Epithelial cell of esophagus (primary cell): Measurements from ENCODE around the gene S100A14.
"Not testable (repeated sequence)": the region's sequence is repeated elsewhere in the genome, so short reads cannot be mapped to it uniquely, and the experiment has no call there.

Source experiments
- DNase-seq: peaks from one replicate; pipeline ENCODE4 v3.0.0; 2010; ENCODE audit warnings: low read depth
- H3K4me3 ChIP-seq: 2 replicates; pipeline ENCODE4 v1.5.1; 2011; ENCODE audit warnings: mild to moderate bottlenecking, low read length, control low read depth
- CTCF ChIP-seq: IDR thresholded peaks from 2 replicates; pipeline ENCODE4 v1.5.1; 2011; ENCODE audit warnings: low read depth, mild to moderate bottlenecking, low read length, control low read depth, inconsistent platforms; ENCODE audit not compliant: insufficient read depth; ENCODE audit errors: missing control alignments

Gene S100A14

GRCh38 chr1:153588482-153588881, 27.6 kb downstream of the S100A14 start:
- no peak for TF ChIP-seq CTCF
- no peak overlapping the region for H3K4me3 ChIP-seq
- DNase-seq: no peak

GRCh38 chr1:153588033-153588432, 28.1 kb downstream of the S100A14 start:
- DNase-seq, H3K4me3 ChIP-seq: not testable (repeated sequence)

GRCh38 chr1:153587314-153587713, 28.8 kb downstream of the S100A14 start:
- H3K4me3 ChIP-seq: no peak overlapping the region
- TF ChIP-seq CTCF: no peak
- no peak for DNase-seq

- DNase-seq: no peak
- no peak for TF ChIP-seq CTCF
- no peak overlapping the region for H3K4me3 ChIP-seq
Observed at GRCh38 chr1:153586347-153586746, 29.8 kb downstream of the S100A14 start.

GRCh38 chr1:153585006-153585405, 31.1 kb downstream of the S100A14 start:
- no peak for TF ChIP-seq CTCF
- no peak for DNase-seq
- no peak overlapping the region for H3K4me3 ChIP-seq

- TF ChIP-seq CTCF: no peak
- H3K4me3 ChIP-seq: no peak overlapping the region
- no peak for DNase-seq
Observed at GRCh38 chr1:153583976-153584375, 32.1 kb downstream of the S100A14 start.

- DNase-seq, H3K4me3 ChIP-seq: not testable (repeated sequence)
Observed at GRCh38 chr1:153583514-153583913, 32.6 kb downstream of the S100A14 start.

- H3K4me3 ChIP-seq, DNase-seq: not testable (repeated sequence)
Observed at GRCh38 chr1:153582836-153583235, 33.3 kb downstream of the S100A14 start.

- DNase-seq: no peak
- no peak overlapping the region for H3K4me3 ChIP-seq
- TF ChIP-seq CTCF: no peak
Observed at GRCh38 chr1:153578936-153579335, 37.2 kb downstream of the S100A14 start.
